Measurements from ENCODE around the gene GADL1. TPM values are rescaled to one million over a fixed set of nuclear protein-coding genes. Genes with fewer than 3 reads are reported as not detected.

The GADL1 gene
- total RNA-seq, 1 experiment from 2014 or later: 0.09 TPM

DNA sequence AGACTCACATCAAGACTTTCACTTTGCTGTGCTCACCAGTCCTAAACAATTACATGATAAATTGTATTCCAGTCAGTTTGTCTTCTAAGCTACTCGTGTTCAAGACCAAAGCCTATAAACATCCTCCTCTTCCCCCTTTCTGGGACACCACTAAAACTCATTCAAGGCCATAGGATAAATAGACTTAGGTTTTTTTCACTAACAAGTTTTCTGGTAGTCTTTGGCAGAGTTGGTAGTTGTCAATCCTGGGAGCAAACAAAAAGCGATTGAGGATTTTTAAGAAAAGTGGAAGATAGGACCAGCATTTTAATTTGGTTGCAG is 173.2 kb downstream of the GADL1 start:
- Mint-ChIP-seq H3K27ac (no peak overlapping the region), H3K36me3 (ENCODE audit: insufficient read depth in 1 of 3, low read depth in 3 of 3) (no peaks in the 10 kb centered on the region), H3K4me1 (no peaks in the 10 kb centered on the region), H3K4me3 (no peak overlapping the region), H3K27me3 (ENCODE audit: low read depth) (no peaks in the 10 kb centered on the region), H3K9me3 (no peaks in the 10 kb centered on the region; a peak in 1 of 5 replicates)
- no peak overlapping the region for H3K23ac ChIP-seq (ENCODE audit: insufficient read length, low read depth, low read length)
- H3K9ac ChIP-seq (ENCODE audit: extremely low read depth, insufficient read length, low read length): no peak overlapping the region
- no peak overlapping the region for H4K91ac ChIP-seq (ENCODE audit: insufficient read length, low read depth, low read length)
- no peak overlapping the region for H3K27ac ChIP-seq (ENCODE audit: insufficient read length, low read depth, low read length)
- no peaks in the 10 kb centered on the region for H3K23me2 ChIP-seq (ENCODE audit: insufficient read length, low read depth, low read length, poor library complexity, severe bottlenecking)
- TF ChIP-seq, protein P1, sequence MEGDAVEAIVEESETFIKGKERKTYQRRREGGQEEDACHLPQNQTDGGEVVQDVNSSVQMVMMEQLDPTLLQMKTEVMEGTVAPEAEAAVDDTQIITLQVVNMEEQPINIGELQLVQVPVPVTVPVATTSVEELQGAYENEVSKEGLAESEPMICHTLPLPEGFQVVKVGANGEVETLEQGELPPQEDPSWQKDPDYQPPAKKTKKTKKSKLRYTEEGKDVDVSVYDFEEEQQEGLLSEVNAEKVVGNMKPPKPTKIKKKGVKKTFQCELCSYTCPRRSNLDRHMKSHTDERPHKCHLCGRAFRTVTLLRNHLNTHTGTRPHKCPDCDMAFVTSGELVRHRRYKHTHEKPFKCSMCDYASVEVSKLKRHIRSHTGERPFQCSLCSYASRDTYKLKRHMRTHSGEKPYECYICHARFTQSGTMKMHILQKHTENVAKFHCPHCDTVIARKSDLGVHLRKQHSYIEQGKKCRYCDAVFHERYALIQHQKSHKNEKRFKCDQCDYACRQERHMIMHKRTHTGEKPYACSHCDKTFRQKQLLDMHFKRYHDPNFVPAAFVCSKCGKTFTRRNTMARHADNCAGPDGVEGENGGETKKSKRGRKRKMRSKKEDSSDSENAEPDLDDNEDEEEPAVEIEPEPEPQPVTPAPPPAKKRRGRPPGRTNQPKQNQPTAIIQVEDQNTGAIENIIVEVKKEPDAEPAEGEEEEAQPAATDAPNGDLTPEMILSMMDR (conservative IDR thresholded peaks at IDR 0.05): no peak
- no CpG with 5 or more reads among the region's 2 CpGs for WGBS (ENCODE audit: extremely low coverage, insufficient read length, low lambda C conversion rate)
- H2BK5ac ChIP-seq (ENCODE audit: insufficient read length, low read length): no peak overlapping the region
- H3K27me3 ChIP-seq (ENCODE audit: insufficient read depth, low read length): no peaks in the 10 kb centered on the region
- H2AK5ac ChIP-seq (ENCODE audit: insufficient read length, low read length): no peak overlapping the region
- H4K8ac ChIP-seq (replicated peaks; ENCODE audit: insufficient read length, low read depth, low read length): no peak overlapping the region
- no peak overlapping the region for H3K18ac ChIP-seq (ENCODE audit: insufficient read length, low read depth, low read length)
- H2BK120ac ChIP-seq (ENCODE audit: low read depth, low read length, poor library complexity, severe bottlenecking): no peak overlapping the region
- H4K5ac ChIP-seq (ENCODE audit: insufficient read length, low read depth, low read length): no peak overlapping the region
- H3K4me2 ChIP-seq (ENCODE audit: insufficient read depth, insufficient read length, low read length): no peak overlapping the region
- H2AFZ ChIP-seq (ENCODE audit: low read length): no peak overlapping the region
- no peak overlapping the region for H2BK20ac ChIP-seq (ENCODE audit: low read depth, low read length, poor library complexity, severe bottlenecking)
- H3K4ac ChIP-seq (ENCODE audit: low read depth, low read length): no peak overlapping the region
- no peak for DNase-seq
- no peaks in the 10 kb centered on the region for H4K20me1 ChIP-seq (ENCODE audit: control insufficient read depth, insufficient read depth, insufficient read length)
- H2BK15ac ChIP-seq (ENCODE audit: low read depth, low read length): no peak overlapping the region
- no peaks in the 10 kb centered on the region for H3K79me1 ChIP-seq (ENCODE audit: insufficient read depth, low read depth, low read length, poor library complexity, severe bottlenecking)
- H3K9me3 ChIP-seq (ENCODE audit: control insufficient read depth, low read depth, low read length): no peaks in the 10 kb centered on the region
- H3K14ac ChIP-seq (ENCODE audit: insufficient read depth, low read length): no peak overlapping the region
- H3K56ac ChIP-seq (ENCODE audit: insufficient read length, low read depth, low read length): no peak overlapping the region
- no peaks in the 10 kb centered on the region for H3K4me1 ChIP-seq (ENCODE audit: insufficient read depth, low read length)
- no peaks in the 10 kb centered on the region for H3K79me2 ChIP-seq (ENCODE audit: insufficient read depth, low read length)
- no peak overlapping the region for H2BK12ac ChIP-seq (ENCODE audit: insufficient read length, low read depth, low read length)
- no peak overlapping the region for H3T11ph ChIP-seq (ENCODE audit: low read length)

Measured in H9 (cell line).